ENCODE data around the gene FOXP1.

The FOXP1 gene

GRCh38 chr3:71599416-71599815, 15.9 kb upstream of the FOXP1 start:
- TF ChIP-seq ZNF565 (CRISPR knock-in tag; conservative IDR thresholded peaks at IDR 0.05; ENCODE audit: low read depth) (no peak), TOX (CRISPR knock-in tag; IDR thresholded peaks at IDR 0.05; ENCODE audit: borderline replicate concordance) (no peak), SNAI2 (CRISPR knock-in tag; IDR thresholded peaks at IDR 0.05) (no peak), ZFP3 (CRISPR knock-in tag; IDR thresholded peaks at IDR 0.05) (no peak), POU6F1 (CRISPR knock-in tag; IDR thresholded peaks at IDR 0.05; ENCODE audit: borderline replicate concordance, low read depth) (no peak), OSR1 (CRISPR knock-in tag; IDR thresholded peaks at IDR 0.05) (no peak), CSDC2 (CRISPR knock-in tag; IDR thresholded peaks at IDR 0.05) (no peak), GLIS3 (CRISPR knock-in tag; IDR thresholded peaks at IDR 0.05) (no peak), TSHZ2 (CRISPR knock-in tag; IDR thresholded peaks at IDR 0.05) (no peak), ZNF70 (CRISPR knock-in tag; IDR thresholded peaks at IDR 0.05) (no peak), RARB (CRISPR knock-in tag; IDR thresholded peaks at IDR 0.05) (no peak), ZNF8 (CRISPR knock-in tag; IDR thresholded peaks at IDR 0.05) (no peak), CREB5 (CRISPR knock-in tag; IDR thresholded peaks at IDR 0.05; ENCODE audit: low read depth) (no peak)
- no peak for ATAC-seq

GRCh38 chr3:71598292-71598691, 14.8 kb upstream of the FOXP1 start:
- no peak for ATAC-seq
- TF ChIP-seq TOX (CRISPR knock-in tag; IDR thresholded peaks at IDR 0.05; ENCODE audit: borderline replicate concordance) = no peak
- no peak for TF ChIP-seq ZNF8 (CRISPR knock-in tag; IDR thresholded peaks at IDR 0.05)
- TF ChIP-seq ZFP30 (CRISPR knock-in tag; IDR thresholded peaks at IDR 0.05) = no peak

GRCh38 chr3:71597286-71597685, 13.8 kb upstream of the FOXP1 start:
- no peak for ATAC-seq
- no peak for TF ChIP-seq ARNTL (CRISPR knock-in tag; IDR thresholded peaks at IDR 0.05; ENCODE audit: borderline replicate concordance, low read depth)
- TF ChIP-seq ESRRG (CRISPR knock-in tag; IDR thresholded peaks at IDR 0.05) = no peak

- no peak; the same call in 2 of the 3 replicates for ATAC-seq
- no peak for TF ChIP-seq POU6F1 (CRISPR knock-in tag; IDR thresholded peaks at IDR 0.05; ENCODE audit: borderline replicate concordance, low read depth)
- TF ChIP-seq ZNF8 (CRISPR knock-in tag; IDR thresholded peaks at IDR 0.05) = no peak
- no peak for TF ChIP-seq TSHZ2 (CRISPR knock-in tag; IDR thresholded peaks at IDR 0.05)
- TF ChIP-seq TCF4 (CRISPR knock-in tag; IDR thresholded peaks at IDR 0.05; ENCODE audit: borderline replicate concordance) = no peak
- TF ChIP-seq ZFP30 (CRISPR knock-in tag; IDR thresholded peaks at IDR 0.05) = no peak
Observed at GRCh38 chr3:71593106-71593505, 9.6 kb upstream of the FOXP1 start.

Data from SK-N-SH treated with all-trans-retinoic acid at 6 μM for 48 hours (cell line).